ENCODE results near the gene LBX1.

DNA sequence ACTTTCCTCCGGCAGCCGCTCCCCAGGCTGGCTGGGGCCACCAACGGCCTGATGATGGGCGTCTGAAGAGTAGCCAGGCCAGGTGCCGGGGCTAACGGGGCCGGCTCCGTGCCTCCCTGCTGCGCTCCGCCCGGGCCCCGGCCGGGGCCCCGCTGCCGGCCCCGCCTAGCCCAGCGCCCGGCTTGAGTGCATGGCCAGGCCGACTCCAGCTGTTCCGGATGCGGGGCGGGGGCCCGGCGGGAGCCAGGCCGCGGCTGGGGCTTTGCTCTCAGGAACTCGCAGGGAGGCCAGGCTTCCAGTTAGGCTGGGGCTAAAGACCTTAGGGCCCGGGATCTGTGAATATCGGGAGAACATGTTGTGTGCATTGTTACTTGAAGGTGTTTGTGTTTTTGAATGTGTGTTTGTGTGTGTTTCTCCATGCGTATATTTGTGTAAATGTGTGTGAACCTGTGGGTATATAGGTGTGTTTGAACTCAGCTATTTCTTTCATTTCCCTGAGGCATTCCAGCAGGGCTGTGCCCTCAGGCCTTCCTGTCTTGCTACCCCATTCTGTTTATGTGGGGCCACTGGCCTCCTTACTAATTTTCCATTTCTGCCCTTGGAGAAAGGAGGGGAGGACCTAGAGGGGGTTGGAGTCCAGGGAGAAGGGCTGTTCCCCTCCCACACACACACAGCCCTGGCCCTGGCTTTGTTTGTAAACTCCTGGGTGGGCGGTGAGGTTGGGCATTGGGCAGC, 1.1 kb upstream of the LBX1 start:
- TF ChIP-seq, protein P1, sequence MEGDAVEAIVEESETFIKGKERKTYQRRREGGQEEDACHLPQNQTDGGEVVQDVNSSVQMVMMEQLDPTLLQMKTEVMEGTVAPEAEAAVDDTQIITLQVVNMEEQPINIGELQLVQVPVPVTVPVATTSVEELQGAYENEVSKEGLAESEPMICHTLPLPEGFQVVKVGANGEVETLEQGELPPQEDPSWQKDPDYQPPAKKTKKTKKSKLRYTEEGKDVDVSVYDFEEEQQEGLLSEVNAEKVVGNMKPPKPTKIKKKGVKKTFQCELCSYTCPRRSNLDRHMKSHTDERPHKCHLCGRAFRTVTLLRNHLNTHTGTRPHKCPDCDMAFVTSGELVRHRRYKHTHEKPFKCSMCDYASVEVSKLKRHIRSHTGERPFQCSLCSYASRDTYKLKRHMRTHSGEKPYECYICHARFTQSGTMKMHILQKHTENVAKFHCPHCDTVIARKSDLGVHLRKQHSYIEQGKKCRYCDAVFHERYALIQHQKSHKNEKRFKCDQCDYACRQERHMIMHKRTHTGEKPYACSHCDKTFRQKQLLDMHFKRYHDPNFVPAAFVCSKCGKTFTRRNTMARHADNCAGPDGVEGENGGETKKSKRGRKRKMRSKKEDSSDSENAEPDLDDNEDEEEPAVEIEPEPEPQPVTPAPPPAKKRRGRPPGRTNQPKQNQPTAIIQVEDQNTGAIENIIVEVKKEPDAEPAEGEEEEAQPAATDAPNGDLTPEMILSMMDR (IDR thresholded peaks at IDR 0.05) = no peak
- no peak for TF ChIP-seq ZFX (IDR thresholded peaks at IDR 0.05; ENCODE audit: borderline replicate concordance)
